Smooth muscle cell (in vitro differentiated cells): Measurements from ENCODE around the gene CDH6. TPM values are rescaled to one million over a fixed set of nuclear protein-coding genes. Genes with fewer than 3 reads are reported as not detected.

ENCODE experiments used
- DNase-seq: peaks from one replicate; lab custom pipeline; 2025; ENCODE audit not compliant: unreplicated experiment; lab: John Stamatoyannopoulos, UW
- H2AFZ ChIP-seq: fragments of 200-600 bp; sonication (generic); 2 replicates; pipeline ENCODE4 v1.6.0; 2016; ENCODE audit warnings: antibody characterized with exemption, low read depth, mild to moderate bottlenecking
- H3F3A ChIP-seq: fragments of 200-600 bp; sonication (generic); 2 replicates; pipeline ENCODE4 v1.6.0; 2017; ENCODE audit warnings: antibody characterized with exemption, low read depth
- H3K27ac ChIP-seq: fragments of 200-600 bp; sonication (generic); 2 replicates; pipeline ENCODE4 v1.5.1; 2016; ENCODE audit warnings: low read depth, mild to moderate bottlenecking
- H3K27me3 ChIP-seq: fragments of 200-600 bp; sonication (generic); 2 replicates; pipeline ENCODE4 v1.6.1; 2016; ENCODE audit warnings: low read depth, mild to moderate bottlenecking
- H3K36me3 ChIP-seq: fragments of 200-600 bp; sonication (generic); 2 replicates; pipeline ENCODE4 v1.5.1; 2016; ENCODE audit warnings: low read depth
- H3K4me1 ChIP-seq: fragments of 200-600 bp; sonication (generic); 2 replicates; pipeline ENCODE4 v1.5.1; 2016; ENCODE audit warnings: low read depth
- H3K4me2 ChIP-seq: fragments of 200-600 bp; sonication (generic); 2 replicates; pipeline ENCODE4 v1.6.0; 2016; ENCODE audit warnings: mild to moderate bottlenecking
- H3K4me3 ChIP-seq: fragments of 200-600 bp; sonication (generic); 2 replicates; pipeline ENCODE4 v1.5.1; 2016; ENCODE audit warnings: mild to moderate bottlenecking
- H3K79me2 ChIP-seq: fragments of 200-600 bp; sonication (generic); 2 replicates; pipeline ENCODE4 v1.6.0; 2016; ENCODE audit warnings: low read depth, mild to moderate bottlenecking
- H3K9ac ChIP-seq: fragments of 200-600 bp; sonication (generic); 2 replicates; pipeline ENCODE4 v1.6.0; 2016; ENCODE audit warnings: low read depth
- H3K9me3 ChIP-seq: fragments of 200-600 bp; sonication (generic); replicated peaks from 2 replicates; pipeline ENCODE4 v1.5.1; 2016; ENCODE audit warnings: low read depth
- H4K20me1 ChIP-seq: fragments of 200-600 bp; sonication (generic); 2 replicates; pipeline ENCODE4 v1.6.0; 2016; ENCODE audit warnings: low read depth
- WGBS: methylation state at CpG from one replicate; pipeline ENCODE4 v1.1.7; 2016; ENCODE audit warnings: low lambda C conversion rate; 5-methylcytosine and 5-hydroxymethylcytosine counted together
- polyA plus RNA-seq: library from polyadenylated mRNA; unstranded; fragments of >200 nt; fragmentation: Nextera tagmentation; extraction: Ambion mirVana; gene quantifications from 2 replicates; pipeline ENCODE4 v1.2.1, GENCODE V29; 2016
- total RNA-seq: library from RNA; depleted of rRNA; stranded (reverse); fragments of >200 nt; gene quantifications from 2 replicates; pipeline ENCODE4 v1.2.3, GENCODE V29; 2014
- TF ChIP-seq, protein P1 (sequence below): fragments of 200-600 bp; sonication (generic); IDR thresholded peaks from 2 replicates; pipeline ENCODE4 v1.5.1; 2017; ENCODE audit warnings: borderline replicate concordance, mild to moderate bottlenecking, antibody characterized with exemption; ENCODE audit not compliant: insufficient read depth, poor library complexity, severe bottlenecking

Gene CDH6
- total and polyA plus RNA-seq, 2 experiments from 2014 or later = 1.5 to 5.9 TPM

DNA sequence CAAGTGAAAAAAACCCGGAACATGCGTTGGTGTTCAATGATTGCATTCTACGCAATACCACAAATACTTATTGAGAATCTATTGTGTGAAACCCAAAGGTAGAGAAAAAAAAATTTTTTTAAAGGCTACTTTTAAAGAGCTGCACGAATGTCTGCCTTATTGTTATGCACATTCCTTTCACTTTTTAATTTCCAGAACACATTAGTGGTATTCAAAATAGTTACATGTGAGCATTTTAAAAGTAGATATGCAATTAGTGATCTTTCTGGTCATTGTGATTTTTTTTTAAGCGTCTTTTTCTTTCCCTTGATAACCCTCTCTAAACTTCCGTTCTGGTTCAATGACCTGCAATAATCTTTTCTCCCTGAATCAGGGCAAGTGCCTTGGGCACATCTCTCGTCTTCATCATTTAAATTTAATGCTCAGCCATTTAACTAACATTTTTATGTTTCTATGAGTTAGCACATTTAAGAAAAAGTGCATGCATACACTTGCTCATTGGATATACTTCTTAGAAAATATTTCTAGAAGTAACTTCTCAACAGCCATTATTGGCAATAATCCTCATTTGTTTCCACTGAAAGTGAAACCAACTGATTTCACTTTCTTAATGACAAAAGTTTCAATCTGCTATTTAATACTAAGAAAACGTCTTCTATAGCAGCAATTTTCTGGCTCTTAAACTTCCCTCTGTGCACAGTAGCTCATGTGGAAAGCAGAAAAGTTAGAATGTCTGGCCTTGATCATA, 80.3 kb downstream of the CDH6 start:
- Histone ChIP-seq H3K36me3 (no peaks in the 10 kb centered on the region), H3K9ac (no peak overlapping the region), H3K27me3 (no peaks in the 10 kb centered on the region), H4K20me1 (no peaks in the 10 kb centered on the region), H3K4me2 (no peak overlapping the region), H2AFZ (no peak overlapping the region), H3K9me3 (no peaks in the 10 kb centered on the region), H3F3A (no peaks in the 10 kb centered on the region), H3K79me2 (no peaks in the 10 kb centered on the region), H3K4me1 (peaks cover 12% of the 10 kb centered on the region), H3K4me3 (no peak overlapping the region), H3K27ac (no peak overlapping the region)
- 82% methylated on average over 8 of the region's 8 CpGs for WGBS
- DNase-seq = no peak
- TF ChIP-seq, protein P1, sequence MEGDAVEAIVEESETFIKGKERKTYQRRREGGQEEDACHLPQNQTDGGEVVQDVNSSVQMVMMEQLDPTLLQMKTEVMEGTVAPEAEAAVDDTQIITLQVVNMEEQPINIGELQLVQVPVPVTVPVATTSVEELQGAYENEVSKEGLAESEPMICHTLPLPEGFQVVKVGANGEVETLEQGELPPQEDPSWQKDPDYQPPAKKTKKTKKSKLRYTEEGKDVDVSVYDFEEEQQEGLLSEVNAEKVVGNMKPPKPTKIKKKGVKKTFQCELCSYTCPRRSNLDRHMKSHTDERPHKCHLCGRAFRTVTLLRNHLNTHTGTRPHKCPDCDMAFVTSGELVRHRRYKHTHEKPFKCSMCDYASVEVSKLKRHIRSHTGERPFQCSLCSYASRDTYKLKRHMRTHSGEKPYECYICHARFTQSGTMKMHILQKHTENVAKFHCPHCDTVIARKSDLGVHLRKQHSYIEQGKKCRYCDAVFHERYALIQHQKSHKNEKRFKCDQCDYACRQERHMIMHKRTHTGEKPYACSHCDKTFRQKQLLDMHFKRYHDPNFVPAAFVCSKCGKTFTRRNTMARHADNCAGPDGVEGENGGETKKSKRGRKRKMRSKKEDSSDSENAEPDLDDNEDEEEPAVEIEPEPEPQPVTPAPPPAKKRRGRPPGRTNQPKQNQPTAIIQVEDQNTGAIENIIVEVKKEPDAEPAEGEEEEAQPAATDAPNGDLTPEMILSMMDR = no peak

DNA sequence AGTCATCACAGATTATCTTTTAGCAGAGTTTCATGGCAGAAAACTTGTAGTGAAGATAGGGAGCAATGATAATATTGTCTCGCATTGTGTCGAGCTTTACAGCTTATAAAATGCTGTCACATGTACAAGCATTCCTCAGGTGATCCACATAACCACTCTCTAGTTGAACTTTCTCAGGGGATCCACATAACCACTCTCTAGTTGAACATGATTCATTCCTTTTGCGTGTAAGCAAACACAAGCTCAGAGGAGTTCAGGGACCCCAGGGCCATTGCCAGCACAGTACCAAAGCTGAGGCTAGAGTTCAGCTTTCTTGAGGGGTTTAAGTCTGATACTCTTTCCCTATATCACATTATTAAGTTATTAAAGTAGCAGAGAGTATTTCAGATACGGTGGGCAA, 86.7 kb downstream of the CDH6 start:
- Histone ChIP-seq H4K20me1 (no peaks in the 10 kb centered on the region), H3K36me3 (no peaks in the 10 kb centered on the region), H3K4me1 (peaks cover 7% of the 10 kb centered on the region), H3K9ac (no peak overlapping the region), H3K9me3 (no peaks in the 10 kb centered on the region), H2AFZ (no peak overlapping the region), H3K27ac (no peak overlapping the region), H3K79me2 (no peaks in the 10 kb centered on the region), H3K27me3 (no peaks in the 10 kb centered on the region), H3K4me3 (no peak overlapping the region), H3K4me2 (no peak overlapping the region), H3F3A (no peaks in the 10 kb centered on the region)
- WGBS = 73% methylated on average over 4 of the region's 4 CpGs
- no peak for DNase-seq
- TF ChIP-seq, protein P1 = no peak

DNA sequence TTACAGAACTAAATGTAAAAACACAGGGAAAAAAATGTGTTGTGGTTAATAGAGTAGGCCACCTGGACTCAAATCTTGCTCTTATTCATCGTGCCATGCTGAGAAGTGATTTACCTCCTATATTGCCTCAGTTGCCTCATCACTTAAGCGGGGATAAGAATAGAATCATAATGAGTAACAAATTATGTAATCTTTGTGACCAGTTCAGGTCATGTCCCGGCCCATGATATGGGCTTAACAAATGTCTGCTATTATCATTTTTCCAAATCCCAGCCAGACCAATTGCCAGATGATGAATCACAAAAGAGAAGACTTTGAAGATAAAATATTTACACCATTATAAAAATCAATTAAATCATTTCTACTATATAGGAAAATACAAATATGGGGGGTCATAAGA, 89.8 kb downstream of the CDH6 start:
- Histone ChIP-seq H3K4me2 (no peak overlapping the region), H3K4me1 (peaks cover 7% of the 10 kb centered on the region), H4K20me1 (no peaks in the 10 kb centered on the region), H3K36me3 (no peaks in the 10 kb centered on the region), H2AFZ (no peak overlapping the region), H3K27me3 (no peaks in the 10 kb centered on the region), H3K4me3 (no peak overlapping the region), H3K27ac (no peak overlapping the region), H3F3A (no peaks in the 10 kb centered on the region), H3K79me2 (no peaks in the 10 kb centered on the region), H3K9ac (no peak overlapping the region), H3K9me3 (no peaks in the 10 kb centered on the region)
- DNase-seq = no peak
- WGBS = 58% methylated on average over 3 of the region's 3 CpGs
- TF ChIP-seq, protein P1 = no peak

DNA sequence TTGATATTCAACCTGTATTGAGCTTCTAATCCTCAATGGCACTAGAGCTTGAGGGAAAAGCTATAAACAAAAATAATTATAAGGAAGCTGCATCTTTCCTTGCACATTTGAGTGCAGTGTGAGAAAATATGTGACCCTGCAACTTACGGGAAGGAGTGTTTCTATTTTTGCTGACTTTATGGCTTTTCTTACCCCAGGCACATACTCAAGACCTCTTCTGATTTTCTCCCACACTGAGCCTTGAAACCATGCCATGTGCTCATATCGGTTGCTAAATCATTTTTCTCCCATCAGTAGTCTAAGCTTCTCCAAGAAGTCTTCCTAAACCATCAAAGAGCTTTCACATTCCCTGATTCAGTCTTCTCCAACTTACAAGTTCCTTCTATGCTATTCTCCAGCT, 91.5 kb downstream of the CDH6 start:
- no peaks in the 10 kb centered on the region for H3K79me2 ChIP-seq
- H3F3A ChIP-seq = no peaks in the 10 kb centered on the region
- TF ChIP-seq, protein P1 = no peak
- H3K27me3 ChIP-seq = no peaks in the 10 kb centered on the region
- peaks cover 4% of the 10 kb centered on the region for H3K4me1 ChIP-seq
- H3K9me3 ChIP-seq = no peaks in the 10 kb centered on the region
- H3K4me3 ChIP-seq = no peak overlapping the region
- H3K27ac ChIP-seq = no peak overlapping the region
- no peaks in the 10 kb centered on the region for H4K20me1 ChIP-seq
- no peak for DNase-seq
- H3K4me2 ChIP-seq = no peak overlapping the region
- H2AFZ ChIP-seq = no peak overlapping the region
- H3K36me3 ChIP-seq = no peaks in the 10 kb centered on the region
- no peak overlapping the region for H3K9ac ChIP-seq
- 55% methylated on average over 2 of the region's 2 CpGs for WGBS
